ENCODE results near the gene OR51G1.
"Not testable (repeated sequence)": the region's sequence is repeated elsewhere in the genome, so short reads cannot be mapped to it uniquely, and the experiment has no call there.

OR51G1 gene

GRCh38 chr11:4924239-4924638, at the start of gene OR51G1:
TSS of gene OR51G1 (minus strand) at chr11:4924339. CDS start at chr11:4924339, 0 bp downstream.
- DNase-seq (ENCODE audit: low read depth) = no peak

- no peak for DNase-seq (ENCODE audit: low read depth)
Measured at GRCh38 chr11:4962816-4963215, 38.7 kb upstream of the OR51G1 start.

- DNase-seq (ENCODE audit: low read depth) = no peak
Measured at GRCh38 chr11:4960877-4961276, 36.7 kb upstream of the OR51G1 start.

- no peak for DNase-seq (ENCODE audit: low read depth)
Measured at GRCh38 chr11:4957396-4957795, 33.3 kb upstream of the OR51G1 start.

- not testable (repeated sequence) for DNase-seq (ENCODE audit: low read depth)
Measured at GRCh38 chr11:4955613-4956012, 31.5 kb upstream of the OR51G1 start, which contains the start of gene OR51A2. TSS of gene OR51A2 (minus strand) at chr11:4955713. CDS start at chr11:4955713, 0 bp downstream.

- no peak for DNase-seq (ENCODE audit: low read depth)
Measured at GRCh38 chr11:4947505-4947904, 23.4 kb upstream of the OR51G1 start, which contains the start of gene OR51A4. TSS of gene OR51A4 (minus strand) at chr11:4947605. CDS start at chr11:4947100, 505 bp downstream.

GRCh38 chr11:4936745-4937144, 12.6 kb upstream of the OR51G1 start:
- DNase-seq (ENCODE audit: low read depth) = no peak

- DNase-seq (ENCODE audit: low read depth) = no peak
Measured at GRCh38 chr11:4932751-4933150, 8.6 kb upstream of the OR51G1 start.

- DNase-seq (ENCODE audit: low read depth) = no peak
Measured at GRCh38 chr11:4926608-4927007, 2.5 kb upstream of the OR51G1 start.

GRCh38 chr11:4922304-4922703, 1.8 kb downstream of the OR51G1 start:
- no peak for DNase-seq (ENCODE audit: low read depth)

- DNase-seq (ENCODE audit: low read depth) = no peak
Measured at GRCh38 chr11:4921796-4922195, 2.3 kb downstream of the OR51G1 start.

GRCh38 chr11:4919250-4919649, 4.9 kb downstream of the OR51G1 start, which contains the start of gene OR51G2:
TSS of gene OR51G2 (minus strand) at chr11:4919350. CDS start at chr11:4915663, 3,687 bp downstream.
- DNase-seq (ENCODE audit: low read depth) = no peak

- DNase-seq (ENCODE audit: low read depth) = no peak
Measured at GRCh38 chr11:4916581-4916980, 7.6 kb downstream of the OR51G1 start.

- DNase-seq (ENCODE audit: low read depth) = no peak
Measured at GRCh38 chr11:4903484-4903883, 20.7 kb downstream of the OR51G1 start, which contains the start of gene OR51A7. TSS of gene OR51A7 (plus strand) at chr11:4903783. CDS start at chr11:4907370, 3,587 bp downstream.

- DNase-seq (ENCODE audit: low read depth) = no peak
Measured at GRCh38 chr11:4891996-4892640, 32.0 kb downstream of the OR51G1 start.

- DNase-seq (ENCODE audit: low read depth) = no peak
Measured at GRCh38 chr11:4890279-4890678, 33.9 kb downstream of the OR51G1 start.

GRCh38 chr11:4887591-4887990, 36.5 kb downstream of the OR51G1 start:
- no peak for DNase-seq (ENCODE audit: low read depth)

- no peak for DNase-seq (ENCODE audit: low read depth)
Measured at GRCh38 chr11:4886186-4886585, 38.0 kb downstream of the OR51G1 start.

- no peak for DNase-seq (ENCODE audit: low read depth)
Measured at GRCh38 chr11:4884361-4884760, 39.8 kb downstream of the OR51G1 start.

GRCh38 chr11:4882543-4882942, 41.6 kb downstream of the OR51G1 start:
- DNase-seq (ENCODE audit: low read depth) = no peak

- no peak for DNase-seq (ENCODE audit: low read depth)
Measured at GRCh38 chr11:4881860-4882500, 42.2 kb downstream of the OR51G1 start, which contains the start of gene OR51T1. TSS of gene OR51T1 (plus strand) at chr11:4881900. CDS start at chr11:4881900, 0 bp downstream.

GRCh38 chr11:4881188-4881587, 43.0 kb downstream of the OR51G1 start:
- no peak for DNase-seq (ENCODE audit: low read depth)

Data from stimulated activated CD8-positive, alpha-beta memory T cell treated with anti-CD3 and anti-CD28 coated beads, Interleukin-12 subunit alpha, Interleukin-12 subunit beta, amount 100 ng/mL, for 4 hours (primary cell).